ENCODE measurements around the gene TRPC6. TPM values are rescaled to one million over a fixed set of nuclear protein-coding genes. Genes with fewer than 3 reads are reported as not detected.

Gene TRPC6
- total and polyA plus RNA-seq, 9 of the 15 experiments (the other 6 are each of a cell fraction or from before 2014, with no cell fraction given) = not detected

DNA sequence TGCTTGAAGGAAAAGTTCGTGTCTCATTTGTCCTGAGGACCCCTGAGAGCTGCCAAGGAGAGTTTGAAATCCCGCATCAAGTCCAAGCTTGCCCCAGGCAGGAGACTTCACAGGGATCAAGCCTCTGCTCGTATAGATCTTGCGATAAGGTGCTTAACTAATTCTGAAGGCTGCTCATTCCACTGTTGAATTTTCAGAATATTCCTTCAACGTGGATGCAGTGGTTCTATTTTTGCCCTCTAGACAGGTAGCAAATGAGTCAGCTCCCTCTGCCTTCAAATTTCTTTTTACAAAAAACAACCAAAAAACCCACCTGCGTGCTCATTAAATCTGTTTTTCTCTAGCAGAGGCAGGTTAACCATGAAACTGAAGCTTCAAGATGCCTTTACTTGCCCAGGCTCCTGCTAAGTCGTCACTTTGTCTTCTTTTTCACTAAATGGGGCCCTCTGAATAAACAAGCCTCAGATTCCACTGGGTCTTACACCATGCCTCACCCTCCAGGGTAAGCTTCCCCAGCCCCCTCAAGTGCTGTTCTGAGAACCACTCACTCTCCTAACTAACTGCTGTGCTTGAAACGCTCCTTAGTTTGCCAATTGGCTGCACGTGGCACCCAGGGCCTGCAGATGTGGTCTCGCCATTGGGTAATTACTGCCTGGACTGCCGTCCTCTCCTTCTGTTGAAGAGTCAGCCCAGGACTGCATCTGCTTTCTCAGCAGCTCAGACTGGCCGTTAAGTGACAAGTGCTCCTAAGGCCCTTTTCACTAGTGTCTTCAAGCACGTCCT, 105.0 kb downstream of the TRPC6 start (continued):
- TF ChIP-seq PML (IDR thresholded peaks at IDR 0.05; ENCODE audit: low read length) (no peak), ADNP (tag; IDR thresholded peaks at IDR 0.05) (no peak)
- TF ChIP-seq, protein P1, sequence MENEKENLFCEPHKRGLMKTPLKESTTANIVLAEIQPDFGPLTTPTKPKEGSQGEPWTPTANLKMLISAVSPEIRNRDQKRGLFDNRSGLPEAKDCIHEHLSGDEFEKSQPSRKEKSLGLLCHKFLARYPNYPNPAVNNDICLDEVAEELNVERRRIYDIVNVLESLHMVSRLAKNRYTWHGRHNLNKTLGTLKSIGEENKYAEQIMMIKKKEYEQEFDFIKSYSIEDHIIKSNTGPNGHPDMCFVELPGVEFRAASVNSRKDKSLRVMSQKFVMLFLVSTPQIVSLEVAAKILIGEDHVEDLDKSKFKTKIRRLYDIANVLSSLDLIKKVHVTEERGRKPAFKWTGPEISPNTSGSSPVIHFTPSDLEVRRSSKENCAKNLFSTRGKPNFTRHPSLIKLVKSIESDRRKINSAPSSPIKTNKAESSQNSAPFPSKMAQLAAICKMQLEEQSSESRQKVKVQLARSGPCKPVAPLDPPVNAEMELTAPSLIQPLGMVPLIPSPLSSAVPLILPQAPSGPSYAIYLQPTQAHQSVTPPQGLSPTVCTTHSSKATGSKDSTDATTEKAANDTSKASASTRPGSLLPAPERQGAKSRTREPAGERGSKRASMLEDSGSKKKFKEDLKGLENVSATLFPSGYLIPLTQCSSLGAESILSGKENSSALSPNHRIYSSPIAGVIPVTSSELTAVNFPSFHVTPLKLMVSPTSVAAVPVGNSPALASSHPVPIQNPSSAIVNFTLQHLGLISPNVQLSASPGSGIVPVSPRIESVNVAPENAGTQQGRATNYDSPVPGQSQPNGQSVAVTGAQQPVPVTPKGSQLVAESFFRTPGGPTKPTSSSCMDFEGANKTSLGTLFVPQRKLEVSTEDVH (IDR thresholded peaks at IDR 0.05; ENCODE audit: low read depth, partially characterized antibody) = no peak
- TF ChIP-seq, protein P2, sequence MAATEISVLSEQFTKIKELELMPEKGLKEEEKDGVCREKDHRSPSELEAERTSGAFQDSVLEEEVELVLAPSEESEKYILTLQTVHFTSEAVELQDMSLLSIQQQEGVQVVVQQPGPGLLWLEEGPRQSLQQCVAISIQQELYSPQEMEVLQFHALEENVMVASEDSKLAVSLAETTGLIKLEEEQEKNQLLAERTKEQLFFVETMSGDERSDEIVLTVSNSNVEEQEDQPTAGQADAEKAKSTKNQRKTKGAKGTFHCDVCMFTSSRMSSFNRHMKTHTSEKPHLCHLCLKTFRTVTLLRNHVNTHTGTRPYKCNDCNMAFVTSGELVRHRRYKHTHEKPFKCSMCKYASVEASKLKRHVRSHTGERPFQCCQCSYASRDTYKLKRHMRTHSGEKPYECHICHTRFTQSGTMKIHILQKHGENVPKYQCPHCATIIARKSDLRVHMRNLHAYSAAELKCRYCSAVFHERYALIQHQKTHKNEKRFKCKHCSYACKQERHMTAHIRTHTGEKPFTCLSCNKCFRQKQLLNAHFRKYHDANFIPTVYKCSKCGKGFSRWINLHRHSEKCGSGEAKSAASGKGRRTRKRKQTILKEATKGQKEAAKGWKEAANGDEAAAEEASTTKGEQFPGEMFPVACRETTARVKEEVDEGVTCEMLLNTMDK (IDR thresholded peaks at IDR 0.05; ENCODE audit: borderline replicate concordance, insufficient read depth, low read depth, low read length, poor library complexity, severe bottlenecking) = no peak
- TF ChIP-seq, protein P3, sequence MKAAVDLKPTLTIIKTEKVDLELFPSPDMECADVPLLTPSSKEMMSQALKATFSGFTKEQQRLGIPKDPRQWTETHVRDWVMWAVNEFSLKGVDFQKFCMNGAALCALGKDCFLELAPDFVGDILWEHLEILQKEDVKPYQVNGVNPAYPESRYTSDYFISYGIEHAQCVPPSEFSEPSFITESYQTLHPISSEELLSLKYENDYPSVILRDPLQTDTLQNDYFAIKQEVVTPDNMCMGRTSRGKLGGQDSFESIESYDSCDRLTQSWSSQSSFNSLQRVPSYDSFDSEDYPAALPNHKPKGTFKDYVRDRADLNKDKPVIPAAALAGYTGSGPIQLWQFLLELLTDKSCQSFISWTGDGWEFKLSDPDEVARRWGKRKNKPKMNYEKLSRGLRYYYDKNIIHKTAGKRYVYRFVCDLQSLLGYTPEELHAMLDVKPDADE (conservative IDR thresholded peaks at IDR 0.05; ENCODE audit: control insufficient read depth, low read depth, low read length) = no peak

Measured in K562 (cell line).